HUES6 (cell line): Measurements from ENCODE around the gene HSBP1L1.
"Not testable (repeated sequence)": the region's sequence is repeated elsewhere in the genome, so short reads cannot be mapped to it uniquely, and the experiment has no call there.

Experiments used
- H3K27ac ChIP-seq: 2 replicates; pipeline ENCODE4 v1.7.0; 2013; ENCODE audit warnings: low read depth, mild to moderate bottlenecking, low read length, inconsistent platforms
- H3K27me3 ChIP-seq: 2 replicates; pipeline ENCODE4 v1.6.1; 2013; ENCODE audit warnings: low read length; ENCODE audit not compliant: control insufficient read depth, insufficient read depth
- H3K36me3 ChIP-seq: 2 replicates; pipeline ENCODE4 v1.6.1; 2013; ENCODE audit warnings: low read length; ENCODE audit not compliant: control insufficient read depth, insufficient read depth
- H3K4me1 ChIP-seq: 2 replicates; pipeline ENCODE4 v1.6.1; 2013; ENCODE audit warnings: low read length; ENCODE audit not compliant: control insufficient read depth, insufficient read depth
- H3K4me3 ChIP-seq: 2 replicates; pipeline ENCODE4 v1.5.1; 2013; ENCODE audit warnings: low read depth, low read length
- H3K9ac ChIP-seq: one replicate; pipeline ENCODE4 v1.6.1; 2013; ENCODE audit warnings: mild to moderate bottlenecking, low read length
- H3K9me3 ChIP-seq: 2 replicates; pipeline ENCODE4 v1.6.1; 2013; ENCODE audit warnings: low read depth, low read length; ENCODE audit not compliant: control insufficient read depth, insufficient read depth

Gene HSBP1L1

DNA sequence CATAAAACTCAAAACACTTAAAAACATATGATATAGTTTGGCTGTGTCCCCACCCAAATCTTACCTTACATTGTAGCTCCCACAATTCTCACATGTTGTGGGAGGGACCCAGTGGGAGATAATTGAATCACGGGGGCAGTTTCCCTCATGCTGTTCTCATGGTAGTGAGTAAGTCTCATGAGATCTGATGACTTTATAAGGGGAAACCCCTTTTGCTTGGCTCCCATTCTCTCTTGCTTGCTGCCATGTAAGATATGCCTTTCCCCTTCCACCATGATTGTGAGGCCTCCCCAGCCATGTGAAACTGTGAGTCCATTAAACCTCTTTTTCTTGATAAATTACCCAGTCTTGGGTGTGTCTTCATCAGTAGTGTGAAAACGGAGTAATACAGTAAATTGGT lies 35.3 kb downstream of the HSBP1L1 start:
- H3K4me3 ChIP-seq, H3K27ac ChIP-seq, H3K36me3 ChIP-seq, H3K9ac ChIP-seq, H3K4me1 ChIP-seq, H3K27me3 ChIP-seq: not testable (repeated sequence)
- peaks cover 34% of the 10 kb centered on the region for H3K9me3 ChIP-seq

DNA sequence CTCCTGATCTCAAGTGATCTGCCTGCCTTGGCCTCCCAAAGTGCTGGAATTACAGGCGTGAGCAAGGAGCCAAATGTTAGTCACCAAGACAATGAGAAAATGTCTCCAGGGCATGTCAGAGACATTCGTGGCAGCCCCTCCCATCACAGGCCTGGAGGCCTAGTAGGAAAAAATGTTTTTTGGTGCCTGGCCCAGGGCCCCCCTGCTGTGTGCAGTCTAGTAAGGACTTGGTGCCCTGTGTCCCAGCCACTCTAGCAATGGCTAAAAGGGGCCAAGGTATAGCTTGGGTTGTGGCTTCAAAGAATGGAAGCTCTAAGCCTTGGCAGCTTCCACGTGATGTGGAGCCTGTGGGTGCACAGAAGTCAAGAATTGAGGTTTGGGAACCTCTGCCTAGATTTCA lies 36.4 kb downstream of the HSBP1L1 start:
- H3K27ac ChIP-seq = no peak overlapping the region
- no peak overlapping the region for H3K4me3 ChIP-seq
- no peaks in the 10 kb centered on the region for H3K36me3 ChIP-seq
- H3K27me3 ChIP-seq = no peaks in the 10 kb centered on the region
- H3K4me1 ChIP-seq = no peaks in the 10 kb centered on the region
- H3K9ac ChIP-seq = no peak overlapping the region
- peaks cover 34% of the 10 kb centered on the region for H3K9me3 ChIP-seq

DNA sequence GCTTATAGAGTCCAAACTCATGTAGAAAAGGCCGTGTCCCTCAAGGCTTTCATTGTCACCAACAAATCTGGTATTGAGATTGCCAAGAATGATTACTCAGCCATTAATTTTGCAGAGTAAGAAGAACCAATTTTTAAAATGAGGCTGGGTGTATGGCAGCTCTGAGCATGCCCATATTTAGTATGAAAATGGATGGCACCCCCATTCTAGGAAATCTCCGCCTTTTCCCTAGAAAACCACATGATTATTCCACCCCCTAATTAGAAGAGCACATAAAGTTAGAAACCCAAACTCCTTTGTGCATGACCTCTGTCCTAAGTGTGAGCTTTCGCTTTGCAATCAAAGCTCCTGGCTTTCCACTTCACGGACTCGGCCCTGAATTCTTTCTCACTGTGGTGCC lies 38.0 kb downstream of the HSBP1L1 start:
- Histone ChIP-seq H3K36me3 (no peaks in the 10 kb centered on the region), H3K27ac (no peak overlapping the region), H3K9ac (no peak overlapping the region), H3K4me1 (no peaks in the 10 kb centered on the region), H3K4me3 (no peak overlapping the region), H3K9me3 (peaks cover 34% of the 10 kb centered on the region), H3K27me3 (no peaks in the 10 kb centered on the region)

DNA sequence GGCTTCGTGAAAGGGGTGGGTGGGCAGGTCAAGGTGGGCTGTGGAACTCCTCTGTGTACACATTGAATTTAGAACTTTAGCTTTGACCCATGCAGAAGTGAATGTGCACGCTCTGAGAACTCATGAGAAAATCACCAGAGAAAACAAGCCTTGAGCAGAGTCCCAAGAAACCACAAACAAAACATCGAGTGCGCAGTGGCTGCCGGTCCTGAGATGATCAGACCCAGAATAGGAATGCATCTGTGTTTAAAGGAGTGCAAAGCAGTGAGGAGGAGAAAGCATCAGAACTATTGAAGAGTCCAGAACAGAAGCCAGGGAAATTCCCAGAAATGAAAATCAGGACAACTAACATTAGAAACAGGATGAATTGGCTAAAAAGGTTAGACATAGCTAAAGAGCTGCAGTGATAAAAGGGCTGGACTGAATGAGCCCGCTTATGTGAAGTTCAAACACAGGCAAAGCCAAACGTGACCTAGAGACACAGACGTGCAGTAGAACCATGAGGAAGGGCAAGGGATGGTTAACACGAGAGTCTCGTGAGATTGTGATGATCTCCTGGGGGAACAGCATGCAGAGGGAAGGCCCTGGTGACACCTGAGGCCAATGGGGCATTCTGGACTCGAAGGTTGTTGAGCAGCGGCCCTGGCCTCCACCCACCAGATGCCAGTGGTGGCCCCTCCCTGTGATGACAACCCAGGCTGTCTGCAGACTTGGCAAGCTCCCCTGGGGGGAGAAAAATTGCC lies 40.3 kb downstream of the HSBP1L1 start:
- Histone ChIP-seq H3K9me3 (peaks cover 48% of the 10 kb centered on the region), H3K27me3 (no peaks in the 10 kb centered on the region), H3K36me3 (no peaks in the 10 kb centered on the region), H3K27ac (no peak overlapping the region), H3K9ac (no peak overlapping the region), H3K4me3 (no peak overlapping the region), H3K4me1 (no peaks in the 10 kb centered on the region)

DNA sequence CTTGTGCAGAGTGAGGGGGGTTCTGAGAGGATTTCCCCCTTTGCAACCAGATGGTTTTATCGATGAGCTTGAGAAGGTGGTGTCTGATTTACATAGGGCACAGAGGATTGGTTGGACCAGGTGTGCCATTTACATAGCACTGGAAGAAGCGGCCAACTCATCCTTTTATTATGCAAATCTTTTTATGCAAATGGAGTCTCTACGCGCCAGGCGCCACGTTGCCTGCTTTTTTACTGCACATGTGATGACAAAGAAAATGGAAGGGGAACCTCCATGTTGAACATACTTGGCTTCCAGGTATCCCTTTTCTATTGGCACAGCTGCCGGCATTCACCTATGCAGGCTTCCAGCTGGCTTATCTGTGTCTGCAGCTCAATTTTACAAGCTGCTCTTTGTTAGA lies 42.3 kb downstream of the HSBP1L1 start:
- H3K36me3 ChIP-seq = no peaks in the 10 kb centered on the region
- H3K9me3 ChIP-seq = peaks cover 36% of the 10 kb centered on the region
- no peak overlapping the region for H3K4me3 ChIP-seq
- H3K27ac ChIP-seq = 0 out of 2 replicates have a peak overlapping the region, but pooled peaks have one; percentile 41
- no peak overlapping the region for H3K9ac ChIP-seq
- H3K4me1 ChIP-seq = no peaks in the 10 kb centered on the region
- no peaks in the 10 kb centered on the region for H3K27me3 ChIP-seq

DNA sequence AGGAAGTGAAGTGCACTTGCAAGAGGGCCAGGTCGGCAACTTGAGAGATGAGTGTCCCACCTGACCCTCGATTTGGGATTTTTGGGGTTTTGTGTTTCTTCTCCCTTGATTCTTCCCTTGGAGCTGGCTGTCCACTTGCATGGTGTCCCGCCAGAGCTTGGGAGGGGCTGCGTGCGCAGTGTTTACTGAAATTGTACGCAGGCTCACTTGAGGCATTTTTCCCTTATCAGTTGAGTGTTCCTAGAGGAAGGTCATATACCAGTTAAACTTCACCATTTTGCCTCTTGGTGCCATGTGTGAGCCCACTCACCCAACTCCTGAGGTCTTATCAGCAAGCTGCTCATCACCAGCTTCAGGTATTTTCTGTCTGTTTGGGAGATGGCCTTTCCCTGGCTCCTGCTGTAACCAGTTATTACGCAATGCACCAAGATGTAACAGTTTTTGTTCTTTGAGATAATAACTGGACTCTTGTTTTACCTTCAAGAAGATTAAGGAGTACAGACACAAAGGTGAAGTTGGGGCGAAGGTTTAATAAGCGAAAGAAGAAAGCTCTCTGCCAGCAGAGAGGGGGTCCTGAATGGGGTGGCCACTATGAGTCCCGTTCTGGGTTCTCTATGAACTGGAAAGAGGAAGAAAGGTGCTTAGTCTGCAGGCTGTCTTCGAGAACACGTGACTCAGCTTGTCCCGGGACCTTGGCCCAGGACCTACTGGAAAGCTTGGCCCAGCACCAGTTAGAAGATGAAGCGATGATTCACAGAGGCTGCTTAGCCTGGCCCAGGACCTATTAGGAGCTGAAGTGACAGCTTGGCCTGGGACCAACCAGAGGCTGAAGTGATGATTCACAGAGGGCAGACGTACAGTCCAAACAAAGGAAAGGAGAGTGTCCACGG lies 45.5 kb downstream of the HSBP1L1 start:
- Histone ChIP-seq H3K9me3 (peaks cover 39% of the 10 kb centered on the region), H3K27ac (no peak overlapping the region), H3K36me3 (no peaks in the 10 kb centered on the region), H3K4me1 (no peaks in the 10 kb centered on the region), H3K4me3 (no peak overlapping the region), H3K27me3 (no peaks in the 10 kb centered on the region), H3K9ac (no peak overlapping the region)

DNA sequence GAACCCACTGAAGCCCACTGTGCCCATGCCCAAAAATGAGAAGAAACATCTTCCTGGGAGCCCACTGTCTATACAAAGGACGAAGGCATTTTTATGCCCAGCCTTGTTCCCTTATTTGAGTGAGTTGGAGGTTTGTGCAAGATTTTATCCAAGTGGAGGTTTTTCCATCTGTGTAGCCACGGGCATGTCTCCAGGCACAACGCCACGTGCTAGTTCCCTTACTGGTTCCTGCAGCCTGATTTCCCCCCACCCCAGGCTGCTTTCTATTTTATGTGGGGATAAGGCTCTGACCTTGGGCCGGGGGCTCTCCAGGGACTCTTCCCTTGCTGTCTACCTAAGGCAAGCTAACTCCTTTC lies 46.1 kb downstream of the HSBP1L1 start:
- H3K4me3 ChIP-seq = no peak overlapping the region
- no peaks in the 10 kb centered on the region for H3K27me3 ChIP-seq
- no peaks in the 10 kb centered on the region for H3K4me1 ChIP-seq
- H3K9ac ChIP-seq = no peak overlapping the region
- no peaks in the 10 kb centered on the region for H3K36me3 ChIP-seq
- peaks cover 39% of the 10 kb centered on the region for H3K9me3 ChIP-seq
- no peak overlapping the region for H3K27ac ChIP-seq

DNA sequence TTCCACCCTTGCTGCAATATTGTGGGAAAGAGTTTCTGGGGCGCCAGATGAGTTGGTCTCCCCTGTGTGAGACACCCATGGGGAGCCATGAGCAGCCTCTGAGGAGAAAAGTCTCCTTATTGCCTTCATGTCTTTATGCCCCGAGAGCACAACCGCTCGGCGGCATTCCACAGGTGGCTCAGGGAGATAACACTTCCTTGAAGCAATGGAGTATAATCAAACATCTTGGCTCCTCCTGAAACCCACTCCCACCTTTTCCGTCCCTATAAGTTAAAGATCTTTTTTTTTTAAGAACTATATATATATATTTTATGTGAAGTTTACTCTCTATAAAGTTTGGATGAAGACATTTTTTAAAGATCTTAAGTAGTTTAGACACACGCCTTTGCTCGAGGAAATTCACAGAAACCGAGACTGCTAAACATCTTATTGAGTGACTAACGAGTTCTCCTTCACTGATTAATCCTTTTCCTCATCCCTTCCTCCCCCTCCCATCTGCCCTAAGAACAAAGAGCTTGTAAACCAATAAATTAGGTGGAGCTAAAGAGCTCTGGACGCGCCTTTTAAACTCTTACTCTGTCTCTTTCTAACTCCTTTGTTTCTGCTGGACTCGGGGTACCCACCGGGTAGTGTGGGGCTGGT lies 47.2 kb downstream of the HSBP1L1 start:
- H3K4me3 ChIP-seq, H3K27me3 ChIP-seq, H3K4me1 ChIP-seq, H3K36me3 ChIP-seq, H3K27ac ChIP-seq, H3K9ac ChIP-seq: not testable (repeated sequence)
- peaks cover 39% of the 10 kb centered on the region for H3K9me3 ChIP-seq

DNA sequence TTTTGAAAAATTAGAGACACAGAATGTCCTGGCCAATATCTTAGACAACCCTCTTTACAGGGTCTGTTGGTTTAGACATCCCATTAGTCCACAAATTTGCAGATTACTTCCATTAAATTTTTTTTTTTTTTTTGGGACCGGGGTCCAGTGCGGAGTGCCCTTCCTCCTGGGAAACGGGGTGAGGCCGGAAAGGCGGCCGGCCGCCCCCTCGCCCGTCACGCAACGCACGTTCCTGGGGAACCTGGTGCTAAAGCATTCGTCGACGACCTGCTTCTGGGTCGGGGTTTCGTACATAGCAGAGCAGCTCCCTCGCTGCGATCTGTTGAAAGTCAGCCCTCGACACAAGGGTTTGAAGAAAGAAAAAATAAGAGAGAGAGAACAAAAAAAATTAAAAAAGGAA lies 48.3 kb downstream of the HSBP1L1 start:
- Histone ChIP-seq H3K27me3 (no peaks in the 10 kb centered on the region), H3K4me3 (no peak overlapping the region), H3K27ac (no peak overlapping the region)

More for the DNA sequence above, 48.3 kb downstream of the HSBP1L1 start:
- Histone ChIP-seq H3K9ac (no peak overlapping the region), H3K36me3 (no peaks in the 10 kb centered on the region), H3K9me3 (peaks cover 39% of the 10 kb centered on the region), H3K4me1 (no peaks in the 10 kb centered on the region)
